Left ventricle myocardium inferior (tissue), 1 donor: ENCODE data around the gene MTTP. TPM values are rescaled to one million over a fixed set of nuclear protein-coding genes. Genes with fewer than 3 reads are reported as not detected.

Experiments used
- DNase-seq: peaks from one replicate; pipeline ENCODE4 v3.0.0-alpha.2; 2020
- H3K27ac ChIP-seq: fragments of 200-600 bp; replicated peaks from 2 replicates; pipeline ENCODE4 v1.8.0; 2021
- H3K27me3 ChIP-seq: fragments of 200-600 bp; 2 replicates; pipeline ENCODE4 v1.8.0; 2021; ENCODE audit warnings: low read depth
- H3K36me3 ChIP-seq: fragments of 200-600 bp; 2 replicates; pipeline ENCODE4 v1.8.0; 2021
- H3K4me1 ChIP-seq: fragments of 200-600 bp; 2 replicates; pipeline ENCODE4 v1.8.0; 2021
- H3K4me3 ChIP-seq: fragments of 200-600 bp; 2 replicates; pipeline ENCODE4 v1.8.0; 2021; ENCODE audit warnings: mild to moderate bottlenecking, moderate library complexity
- H3K9me3 ChIP-seq: fragments of 200-600 bp; replicated peaks from 2 replicates; pipeline ENCODE4 v1.8.0; 2021
- intact Hi-C: fragments of 100-400 bp; cut with micrococcal nuclease; formaldehyde crosslinking; loops from one replicate; pipeline ENCODE4 v1.11.0; 2022
- total RNA-seq: library from RNA; stranded (reverse); fragmentation: NEBNext Ultra II Directional; extraction: Animal tissue kit (Norgen Biotek cat#: 25700); gene quantifications from one replicate; pipeline ENCODE4 v1.2.1, GENCODE V29; 2021
- TF ChIP-seq, protein P1 (sequence below): fragments of 200-600 bp; IDR thresholded peaks from 2 replicates; pipeline ENCODE4 v1.8.0; 2021; ENCODE audit warnings: antibody characterized with exemption, mild to moderate bottlenecking, borderline replicate concordance
- donor health status: DM: no; HTN: yes; CAD: no; lungs with severe emphysema.

Gene MTTP
- total RNA-seq, 1 donor from 2014 or later, result 3.7 TPM

DNA sequence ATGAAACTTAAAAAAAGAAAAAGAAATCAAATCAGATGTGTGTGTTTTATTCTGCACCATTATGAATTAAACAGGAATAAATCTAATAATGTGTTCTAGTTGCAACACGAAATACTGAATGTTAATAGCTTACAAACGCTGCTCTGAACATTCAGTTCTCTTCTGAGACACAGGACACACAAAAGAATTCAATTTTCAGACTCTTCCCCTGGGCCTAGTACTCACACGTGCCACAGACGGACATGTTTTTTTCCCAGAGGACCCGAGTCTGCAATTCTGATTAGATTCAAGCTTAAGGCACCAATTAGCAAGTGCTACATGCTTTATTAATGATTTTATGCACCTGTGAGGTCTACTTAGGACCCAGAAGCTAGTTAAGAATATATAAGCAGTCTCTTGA, 62.5 kb downstream of the MTTP start:
- no peaks in the 10 kb centered on the region for H3K9me3 ChIP-seq
- H3K27ac ChIP-seq, result no peak overlapping the region
- no peaks in the 10 kb centered on the region for H3K27me3 ChIP-seq
- no peaks in the 10 kb centered on the region for H3K36me3 ChIP-seq
- TF ChIP-seq, protein P1, sequence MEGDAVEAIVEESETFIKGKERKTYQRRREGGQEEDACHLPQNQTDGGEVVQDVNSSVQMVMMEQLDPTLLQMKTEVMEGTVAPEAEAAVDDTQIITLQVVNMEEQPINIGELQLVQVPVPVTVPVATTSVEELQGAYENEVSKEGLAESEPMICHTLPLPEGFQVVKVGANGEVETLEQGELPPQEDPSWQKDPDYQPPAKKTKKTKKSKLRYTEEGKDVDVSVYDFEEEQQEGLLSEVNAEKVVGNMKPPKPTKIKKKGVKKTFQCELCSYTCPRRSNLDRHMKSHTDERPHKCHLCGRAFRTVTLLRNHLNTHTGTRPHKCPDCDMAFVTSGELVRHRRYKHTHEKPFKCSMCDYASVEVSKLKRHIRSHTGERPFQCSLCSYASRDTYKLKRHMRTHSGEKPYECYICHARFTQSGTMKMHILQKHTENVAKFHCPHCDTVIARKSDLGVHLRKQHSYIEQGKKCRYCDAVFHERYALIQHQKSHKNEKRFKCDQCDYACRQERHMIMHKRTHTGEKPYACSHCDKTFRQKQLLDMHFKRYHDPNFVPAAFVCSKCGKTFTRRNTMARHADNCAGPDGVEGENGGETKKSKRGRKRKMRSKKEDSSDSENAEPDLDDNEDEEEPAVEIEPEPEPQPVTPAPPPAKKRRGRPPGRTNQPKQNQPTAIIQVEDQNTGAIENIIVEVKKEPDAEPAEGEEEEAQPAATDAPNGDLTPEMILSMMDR, result no peak
- H3K4me1 ChIP-seq, result peaks cover 7% of the 10 kb centered on the region
- intact Hi-C loops, result no loop called here
- DNase-seq, result no peak
- H3K4me3 ChIP-seq, result no peak overlapping the region

DNA sequence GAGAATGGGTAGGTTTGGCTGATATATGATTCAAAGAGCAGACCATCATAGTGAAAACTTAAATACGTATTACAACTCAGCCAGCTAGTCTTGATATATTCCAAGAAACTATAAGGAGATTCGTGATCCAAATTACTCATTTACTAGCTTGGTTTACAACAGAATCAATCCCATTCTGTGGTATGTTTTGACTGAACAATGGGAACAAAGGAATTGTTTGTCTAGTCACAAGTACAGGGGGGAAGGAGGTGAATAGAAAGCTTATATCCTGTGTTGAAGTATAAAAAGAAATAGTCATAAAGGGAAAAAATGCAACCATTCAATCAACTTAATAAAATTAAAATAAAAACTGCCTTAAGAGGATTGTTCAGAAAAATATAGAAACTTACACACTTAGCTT, 66.1 kb downstream of the MTTP start:
- DNase-seq, result no peak
- H3K4me3 ChIP-seq, result no peak overlapping the region
- H3K27me3 ChIP-seq, result no peaks in the 10 kb centered on the region
- TF ChIP-seq, protein P1, result no peak
- intact Hi-C loops, result no loop called here
- H3K9me3 ChIP-seq, result no peaks in the 10 kb centered on the region
- H3K36me3 ChIP-seq, result no peaks in the 10 kb centered on the region
- H3K4me1 ChIP-seq, result peaks cover 32% of the 10 kb centered on the region
- no peak overlapping the region for H3K27ac ChIP-seq

DNA sequence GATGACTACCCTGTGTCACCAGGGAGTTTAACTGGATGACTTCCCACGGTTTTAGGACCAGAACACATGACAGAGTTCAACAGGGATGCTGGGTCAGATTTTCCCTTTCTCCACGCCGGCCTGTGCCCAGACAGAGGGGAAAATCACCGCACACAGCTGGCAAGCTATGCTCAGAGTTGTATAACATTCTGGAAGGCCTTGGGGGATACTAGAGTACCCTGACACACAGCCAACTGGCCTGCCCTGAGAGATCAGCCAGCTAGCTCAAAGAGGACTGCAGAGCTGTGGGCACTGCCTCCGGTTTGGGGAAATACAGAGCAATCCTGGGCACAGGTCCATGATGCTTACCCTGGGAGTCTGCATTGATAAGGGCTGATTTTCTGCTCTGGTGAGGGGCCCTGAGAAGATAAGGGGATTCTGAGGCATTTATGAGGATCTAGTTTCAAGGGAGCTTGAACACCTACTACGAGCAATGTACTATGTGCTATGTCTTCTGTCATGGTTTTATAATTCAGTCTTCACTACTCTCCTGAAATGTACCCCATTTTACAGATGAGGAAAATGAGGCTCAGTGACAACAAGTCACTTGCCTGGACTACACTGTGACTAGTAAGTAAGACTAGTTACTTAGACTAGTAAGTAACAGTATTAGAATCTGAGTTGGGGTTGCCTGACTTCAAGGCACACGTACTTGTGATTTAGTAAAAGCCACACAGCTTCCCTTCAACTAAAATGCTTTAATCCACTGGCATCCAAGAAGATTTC, 68.3 kb downstream of the MTTP start:
- H3K4me1 ChIP-seq, result peaks cover 54% of the 10 kb centered on the region
- no peaks in the 10 kb centered on the region for H3K27me3 ChIP-seq
- TF ChIP-seq, protein P1, result no peak
- DNase-seq, result peak; percentile 76
- no peaks in the 10 kb centered on the region for H3K36me3 ChIP-seq
- H3K27ac ChIP-seq, result peak overlapping the region; percentile 76
- intact Hi-C loops, result no loop called here
- no peaks in the 10 kb centered on the region for H3K9me3 ChIP-seq
- no peak overlapping the region for H3K4me3 ChIP-seq

DNA sequence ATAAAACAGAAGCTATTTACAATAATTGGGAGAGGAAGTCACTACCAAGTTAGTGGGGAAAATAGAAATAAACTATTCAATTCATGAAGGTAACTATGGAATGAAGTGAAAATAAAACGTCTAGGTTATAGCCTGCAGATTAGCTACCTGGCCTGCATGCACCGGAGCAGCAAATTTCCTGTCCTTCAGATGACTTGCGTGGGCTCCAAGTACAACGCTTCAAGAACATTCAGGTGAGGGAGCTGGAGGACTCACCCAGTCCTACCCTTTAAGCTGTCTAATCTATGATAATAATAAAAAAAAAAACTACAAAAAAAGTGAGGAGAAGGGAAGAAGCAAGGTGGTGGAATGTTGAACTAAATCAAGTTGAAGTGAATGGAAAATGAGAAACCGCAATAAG, 69.8 kb downstream of the MTTP start:
- intact Hi-C loops, result no loop called here

DNA sequence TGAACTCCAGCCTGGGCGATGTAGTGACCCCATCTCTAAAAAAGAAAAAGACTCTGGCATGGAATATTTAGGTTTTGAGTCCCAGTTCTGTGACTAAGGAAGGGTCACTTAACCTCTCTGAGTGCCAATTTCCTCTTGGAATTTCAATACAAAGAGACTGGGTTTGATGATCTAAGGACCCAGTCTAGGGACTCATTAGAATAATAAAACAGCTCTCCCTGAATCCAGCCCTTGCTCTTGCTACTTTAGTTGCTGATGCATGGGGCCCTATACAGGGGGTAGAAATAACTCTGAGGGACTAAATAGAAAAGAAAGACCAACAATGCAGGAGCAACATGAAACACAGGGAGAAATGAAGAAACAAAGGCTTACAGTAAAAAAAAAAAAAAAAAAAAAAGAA, 70.4 kb downstream of the MTTP start:
- H3K9me3 ChIP-seq, result no peaks in the 10 kb centered on the region
- intact Hi-C loops, result no loop called here
- TF ChIP-seq, protein P1, result no peak
- peak overlapping the region; percentile 40 for H3K27ac ChIP-seq
- H3K4me3 ChIP-seq, result no peak overlapping the region
- no peak for DNase-seq
- peaks cover 59% of the 10 kb centered on the region for H3K4me1 ChIP-seq
- H3K27me3 ChIP-seq, result no peaks in the 10 kb centered on the region
- no peaks in the 10 kb centered on the region for H3K36me3 ChIP-seq

More for the DNA sequence above, 69.8 kb downstream of the MTTP start:
- TF ChIP-seq, protein P1, result no peak
- DNase-seq, result no peak
- no peaks in the 10 kb centered on the region for H3K9me3 ChIP-seq
- peaks cover 59% of the 10 kb centered on the region for H3K4me1 ChIP-seq
- H3K27me3 ChIP-seq, result no peaks in the 10 kb centered on the region
- no peaks in the 10 kb centered on the region for H3K36me3 ChIP-seq
- H3K4me3 ChIP-seq, result no peak overlapping the region
- no peak overlapping the region for H3K27ac ChIP-seq
